GM21515 (cell line): ENCODE data around the gene CCDC195.
"Not testable (repeated sequence)": the region's sequence is repeated elsewhere in the genome, so short reads cannot be mapped to it uniquely, and the experiment has no call there.

Source experiments
- ATAC-seq: cut with Tn5 transposase; IDR thresholded peaks from one replicate; pipeline ENCODE4 v1.9.1; 2021; ENCODE audit not compliant: unreplicated experiment

The CCDC195 gene

DNA sequence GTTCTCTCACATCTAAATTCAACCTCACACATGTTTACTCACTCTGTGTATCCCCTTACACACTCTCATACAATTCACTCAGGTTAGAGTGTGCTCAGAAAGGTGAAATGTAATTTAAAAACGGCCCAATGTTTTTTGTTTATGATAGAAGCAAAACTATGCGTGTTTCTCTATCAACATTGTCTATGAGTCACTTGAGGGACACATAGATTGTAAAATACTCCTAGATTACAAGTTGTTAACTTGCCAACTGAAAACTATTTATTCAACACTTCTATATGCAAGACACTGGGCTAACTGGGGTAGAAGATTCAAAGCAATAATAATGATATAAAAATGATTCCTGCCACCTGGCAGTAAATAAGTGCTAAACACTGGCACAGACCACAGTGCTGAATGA is 24.6 kb downstream of the CCDC195 start:
- ATAC-seq = no peak

DNA sequence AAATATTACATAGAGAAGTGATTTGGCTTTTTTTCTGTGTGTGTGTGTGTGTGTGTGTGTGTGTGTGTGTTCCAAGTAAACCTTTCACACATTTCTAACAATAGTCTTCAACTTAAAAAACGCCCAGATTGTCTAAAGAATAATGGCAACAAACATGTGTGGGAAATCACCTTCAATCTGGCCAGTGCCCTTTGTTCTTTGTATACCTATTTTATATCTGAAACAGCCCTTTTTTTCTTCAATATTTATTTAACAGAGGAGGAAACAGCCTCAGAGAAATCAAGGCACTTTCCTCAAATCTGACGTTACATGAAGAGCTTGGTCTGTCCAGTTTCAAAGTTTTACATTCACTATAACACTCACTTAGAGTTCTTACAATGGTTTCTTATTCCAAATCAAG is 25.3 kb downstream of the CCDC195 start:
- ATAC-seq = no peak

DNA sequence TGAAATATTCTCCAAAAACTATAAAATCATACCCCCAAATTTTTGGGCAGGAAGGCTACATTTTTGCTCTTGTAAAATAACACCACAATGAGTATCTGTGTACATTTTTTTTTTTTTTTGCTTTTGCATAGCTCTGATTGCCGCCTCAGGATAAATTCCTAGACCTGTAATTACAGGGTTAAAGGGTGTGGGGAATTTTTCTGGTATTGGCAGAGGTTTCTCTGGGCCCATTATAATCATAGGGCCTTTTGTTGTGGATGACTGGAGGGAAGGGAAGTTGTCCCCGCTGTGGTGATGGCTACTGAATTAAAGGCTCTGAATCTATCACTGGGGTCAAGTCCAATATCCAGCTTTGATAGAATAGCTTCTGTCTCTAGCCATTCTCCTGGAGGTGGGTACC is 26.6 kb downstream of the CCDC195 start:
- no peak for ATAC-seq

DNA sequence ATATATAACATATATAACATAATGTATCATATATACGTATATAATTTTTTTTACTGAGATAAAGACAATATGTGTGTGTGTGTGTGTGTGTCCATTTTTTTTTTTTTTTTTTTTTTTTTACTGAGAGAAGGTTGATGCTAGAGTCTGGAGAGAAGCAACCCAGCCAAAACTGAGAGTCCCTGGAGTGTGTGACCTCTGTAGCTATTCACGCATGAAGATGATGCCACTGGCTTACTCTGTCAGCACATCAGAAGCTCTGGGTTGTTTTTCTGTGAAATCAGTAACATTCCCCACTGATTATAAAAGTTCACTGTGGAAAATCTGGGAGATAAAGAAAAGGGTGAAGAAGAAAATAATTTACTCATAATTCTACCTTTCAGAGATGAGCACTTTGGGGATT is 27.2 kb downstream of the CCDC195 start:
- no peak for ATAC-seq

DNA sequence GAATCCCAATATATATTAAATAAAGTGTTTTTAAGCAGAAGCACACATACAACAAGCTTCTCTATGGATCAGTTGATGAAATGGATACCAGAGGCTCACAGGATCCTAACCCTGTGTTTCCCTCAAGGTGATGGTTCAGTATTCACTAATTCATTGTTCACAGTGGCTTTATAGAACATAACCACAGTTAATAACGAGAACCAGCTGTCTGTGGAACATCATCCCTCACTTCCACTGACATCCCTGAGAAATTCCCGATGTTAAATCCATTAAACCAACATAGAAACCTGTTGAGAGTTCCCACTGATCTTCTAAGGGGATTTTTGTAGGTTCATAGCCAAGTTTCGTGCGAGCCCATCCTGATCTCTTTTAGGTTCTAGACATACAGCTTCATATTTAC is 29.0 kb downstream of the CCDC195 start:
- ATAC-seq = no peak

DNA sequence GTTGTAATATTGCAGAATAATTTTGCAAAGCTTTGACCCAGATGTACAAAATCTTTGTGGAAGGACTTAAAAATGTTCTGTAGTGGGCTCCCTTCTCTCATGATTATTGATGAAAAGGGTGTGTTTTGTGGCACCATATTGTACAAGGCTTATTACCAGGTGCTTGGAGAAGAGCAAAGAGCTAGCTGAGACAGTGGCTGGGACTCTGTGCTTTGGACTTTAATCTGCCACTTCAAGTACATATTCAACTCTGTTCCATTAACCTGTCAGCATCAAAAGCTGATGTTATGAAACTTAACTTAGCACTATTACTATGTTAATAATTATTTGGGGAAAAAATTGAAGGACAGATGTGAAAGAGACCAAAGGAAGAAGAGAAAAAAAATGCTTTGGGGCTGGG is 31.0 kb downstream of the CCDC195 start:
- no peak for ATAC-seq

DNA sequence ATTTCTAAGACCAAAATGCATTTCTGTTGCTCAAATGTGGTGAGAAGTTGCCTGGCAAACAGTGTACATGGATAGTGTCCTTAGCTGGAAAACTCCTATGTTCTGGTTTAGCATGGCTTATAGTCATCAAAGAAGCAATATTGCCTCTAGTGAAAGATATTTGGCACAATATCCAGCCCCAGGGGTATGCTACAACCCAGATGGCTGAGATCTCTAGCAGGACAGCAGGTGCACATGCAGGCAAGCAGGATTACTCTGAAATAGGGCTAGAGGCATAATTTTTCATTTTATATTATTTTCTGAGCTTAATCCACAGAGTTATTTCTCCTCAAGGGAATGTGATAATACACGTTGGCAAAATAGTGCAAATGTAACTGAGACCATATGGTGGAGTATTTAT is 34.0 kb downstream of the CCDC195 start:
- ATAC-seq = no peak

DNA sequence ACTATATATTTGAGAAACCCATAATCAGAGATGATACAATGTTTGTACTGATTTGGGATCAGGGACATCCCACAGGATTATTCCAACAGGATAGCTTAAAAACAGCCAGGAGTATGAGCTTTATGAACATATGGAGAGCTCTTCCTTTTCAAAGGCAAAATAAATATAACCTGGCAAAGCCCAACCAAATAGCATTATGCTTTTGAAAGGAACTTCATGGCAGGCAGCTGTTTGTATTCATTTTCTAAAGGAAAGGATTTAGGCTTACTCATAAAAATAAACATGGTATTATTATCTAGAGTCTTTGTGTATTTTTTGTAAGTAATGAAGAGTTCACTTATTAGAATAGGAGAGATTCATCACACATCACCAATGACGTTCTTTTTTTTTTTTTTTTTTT is 44.4 kb downstream of the CCDC195 start:
- ATAC-seq = no peak

DNA sequence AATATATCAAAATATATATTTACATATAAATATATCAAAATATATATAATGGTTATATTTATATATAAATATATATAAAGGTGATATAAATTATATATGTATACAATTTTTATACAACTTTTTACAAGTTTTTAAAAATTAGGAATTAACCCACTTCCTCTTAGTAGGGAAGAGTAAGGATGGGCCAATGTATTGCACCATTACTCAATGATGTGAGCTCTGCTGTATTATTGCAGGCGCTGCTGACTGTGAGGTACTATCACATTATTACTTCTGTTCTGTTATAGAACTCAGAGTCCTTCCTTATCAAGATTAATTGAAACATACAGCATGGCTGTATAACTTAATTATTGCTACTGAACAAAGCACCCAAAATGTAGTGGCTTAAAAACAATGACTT is 46.0 kb downstream of the CCDC195 start:
- no peak for ATAC-seq

DNA sequence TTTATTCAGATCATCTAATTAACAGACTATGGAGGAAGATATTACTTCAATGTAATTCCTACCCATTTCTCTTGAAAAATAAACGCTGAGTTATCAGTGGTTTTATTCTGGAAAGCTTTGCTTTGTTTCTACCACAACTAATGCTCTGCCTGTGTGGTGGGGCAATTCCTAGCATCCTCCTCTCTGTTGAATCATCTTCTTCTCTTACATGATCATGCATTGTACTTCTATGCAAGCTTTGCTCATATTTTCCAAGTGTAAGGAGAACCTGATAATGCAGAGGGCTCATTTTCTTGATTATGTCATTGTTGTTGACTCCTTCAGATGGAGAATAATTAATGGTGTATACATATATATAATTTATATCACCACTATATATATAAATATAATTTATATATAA is 46.7 kb downstream of the CCDC195 start:
- no peak for ATAC-seq

DNA sequence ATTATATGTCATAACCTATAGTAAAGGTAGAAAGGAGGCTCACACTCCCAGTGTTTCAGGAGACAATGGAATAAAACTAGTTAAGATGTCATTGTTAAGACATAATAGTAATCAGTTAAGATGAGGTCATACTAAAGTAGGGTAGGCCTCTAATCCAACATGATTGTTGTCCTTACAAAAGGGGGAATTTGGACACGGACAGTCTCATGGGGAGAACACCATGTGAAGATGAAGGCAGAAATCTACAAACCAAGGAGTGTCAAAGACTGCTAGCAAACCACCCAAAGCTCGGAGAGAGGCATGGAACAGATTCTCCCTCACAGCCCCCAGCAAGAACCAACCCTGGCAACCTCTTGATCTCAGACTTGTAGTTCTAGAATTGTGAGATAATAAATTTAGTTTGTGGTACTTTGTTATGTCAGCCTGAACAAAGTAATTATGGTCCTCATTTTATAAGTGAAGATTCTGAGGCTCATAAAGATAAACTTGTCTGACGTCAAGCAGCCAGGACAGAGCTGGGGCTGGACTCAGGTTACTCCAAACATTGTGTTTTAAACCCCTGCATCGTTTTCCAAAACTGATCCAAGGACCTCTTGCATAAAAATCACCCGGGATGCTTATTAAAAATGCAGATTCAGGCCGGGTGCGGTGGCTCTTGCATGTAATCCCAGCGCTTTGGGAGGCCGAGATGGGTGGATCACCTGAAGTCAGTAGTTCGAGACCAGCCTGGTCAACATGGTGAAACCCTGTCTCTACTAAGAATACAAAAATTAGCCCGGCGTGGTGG is 47.8 kb downstream of the CCDC195 start:
- ATAC-seq = no peak

DNA sequence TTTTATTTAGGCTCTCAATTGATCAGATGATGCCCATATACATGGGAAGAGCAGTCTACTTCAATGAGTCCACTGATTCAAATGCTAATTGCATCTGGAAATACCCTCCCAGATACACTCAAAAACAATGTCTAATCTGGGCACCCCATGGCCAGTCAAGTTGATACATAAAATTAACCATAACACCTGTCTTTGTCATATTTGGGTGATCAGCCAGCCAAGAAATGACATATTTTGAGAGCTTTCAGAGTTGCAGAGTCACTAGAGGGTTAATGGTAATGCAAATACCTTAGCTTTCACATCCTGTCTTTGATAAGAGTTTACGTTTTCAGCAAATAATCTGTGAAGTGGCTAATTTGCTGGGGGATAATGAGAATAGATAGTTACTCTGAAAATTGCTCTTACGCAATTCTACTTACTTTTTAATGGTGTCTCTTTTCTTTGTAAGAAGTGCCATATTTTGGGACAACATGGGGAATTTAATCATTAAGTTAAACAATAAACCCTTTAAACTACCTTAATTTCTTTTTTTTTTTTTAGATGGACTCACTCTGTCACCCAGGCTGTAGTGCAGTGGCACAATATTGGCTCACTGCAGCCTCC is 49.1 kb downstream of the CCDC195 start:
- ATAC-seq = peak; percentile 94

DNA sequence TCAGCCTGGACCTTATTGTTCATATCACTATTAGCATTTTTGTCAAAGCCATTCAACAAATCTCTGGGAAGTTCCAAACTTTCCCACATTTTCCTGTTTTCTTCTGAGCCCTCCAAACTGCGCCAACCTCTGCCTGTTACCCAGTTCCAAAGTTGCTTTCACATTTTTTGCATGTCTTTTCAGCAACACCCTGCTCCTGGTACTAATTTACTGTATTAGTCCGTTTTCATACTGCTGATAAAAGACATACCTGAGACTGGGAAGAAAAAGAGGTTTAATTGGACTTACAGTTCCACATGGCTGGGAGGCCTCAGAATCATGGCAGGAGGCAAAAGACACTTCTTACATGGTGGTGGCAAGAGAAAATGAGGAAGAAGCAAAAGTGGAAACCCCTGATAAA is 52.8 kb downstream of the CCDC195 start:
- not testable (repeated sequence) for ATAC-seq

DNA sequence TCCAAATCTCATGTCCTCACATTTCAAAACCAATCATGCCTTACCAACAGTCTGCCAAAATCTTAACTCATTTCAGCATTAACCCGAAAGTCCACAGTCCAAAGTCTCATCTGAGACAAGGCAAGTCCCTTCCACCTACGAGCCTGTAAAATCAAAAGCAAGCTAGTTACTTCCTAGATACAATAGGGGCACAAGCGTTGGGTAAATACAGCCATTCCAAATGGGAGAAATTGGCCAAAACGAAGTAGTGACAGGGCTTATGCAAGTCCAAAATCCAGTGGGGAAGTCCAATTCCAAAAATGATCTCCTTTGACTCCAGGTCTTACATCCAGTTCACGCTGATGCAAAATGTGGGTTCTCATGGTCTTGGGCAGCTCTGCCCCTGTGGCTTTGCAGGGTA is 54.5 kb downstream of the CCDC195 start:
- not testable (repeated sequence) for ATAC-seq

DNA sequence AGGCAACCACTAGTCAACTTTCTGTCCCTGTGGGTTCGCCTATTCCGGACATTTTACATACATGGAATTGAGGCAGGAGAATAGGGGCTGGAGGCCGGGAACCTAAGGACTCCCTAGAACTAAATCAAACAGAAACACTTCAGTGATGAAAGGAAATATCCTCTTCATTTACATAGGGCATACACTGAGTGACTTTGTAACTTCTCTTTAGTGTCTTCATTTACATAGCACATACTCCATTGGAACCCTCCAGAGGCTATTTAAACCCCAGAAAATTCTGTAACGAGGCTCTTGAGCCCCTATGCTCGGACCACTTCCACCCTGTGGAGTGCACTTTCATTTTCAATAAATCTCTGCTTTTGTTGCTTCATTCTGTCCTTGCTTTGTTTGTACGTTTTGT is 56.5 kb downstream of the CCDC195 start:
- ATAC-seq = no peak

DNA sequence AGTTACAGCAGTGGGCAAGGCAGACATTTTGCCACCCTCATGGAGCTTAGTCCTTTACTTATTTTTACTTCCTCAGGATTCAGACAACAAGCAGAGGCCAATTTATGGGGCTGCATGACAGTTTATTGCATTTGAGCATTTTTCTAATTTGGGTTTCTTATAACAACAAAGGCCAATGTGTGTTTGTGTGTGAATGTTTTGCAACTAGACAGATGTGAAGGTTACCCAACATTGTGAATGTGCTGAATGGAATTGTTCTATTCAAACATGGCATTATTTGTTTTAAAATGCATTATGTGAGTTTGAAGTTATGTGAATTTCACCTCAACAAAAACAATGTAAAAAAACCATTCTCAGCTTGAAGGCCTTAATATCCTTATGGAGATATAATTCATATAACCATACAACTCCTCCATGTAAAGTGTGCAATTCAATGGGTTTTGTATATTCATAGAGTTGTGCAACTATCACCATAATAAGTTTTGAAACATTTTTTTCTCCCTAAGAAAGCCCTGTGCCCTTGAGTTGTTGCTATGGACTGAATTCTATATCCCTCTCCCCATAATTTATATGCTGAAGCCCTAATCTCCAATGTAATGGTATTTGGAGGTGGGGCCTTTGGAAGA is 57.3 kb downstream of the CCDC195 start:
- ATAC-seq = no peak

DNA sequence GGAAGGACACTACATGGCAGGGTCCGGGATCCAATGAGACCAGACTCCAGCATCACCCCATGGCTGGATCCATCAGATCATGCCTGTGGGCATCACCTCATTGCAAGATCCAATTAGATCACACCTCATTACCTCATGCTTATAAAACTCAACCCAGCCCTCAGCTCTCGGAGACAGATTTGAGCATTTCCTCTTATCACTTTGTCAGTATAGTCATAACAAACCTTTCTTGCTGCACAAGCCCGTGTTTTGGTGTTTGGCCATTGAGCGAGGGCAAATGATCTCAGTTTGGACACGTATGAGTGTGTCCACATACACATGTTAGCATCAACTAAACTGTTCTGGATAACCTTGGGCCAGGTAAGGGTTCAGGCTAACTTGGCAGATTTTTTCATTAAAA is 58.8 kb downstream of the CCDC195 start:
- no peak for ATAC-seq

DNA sequence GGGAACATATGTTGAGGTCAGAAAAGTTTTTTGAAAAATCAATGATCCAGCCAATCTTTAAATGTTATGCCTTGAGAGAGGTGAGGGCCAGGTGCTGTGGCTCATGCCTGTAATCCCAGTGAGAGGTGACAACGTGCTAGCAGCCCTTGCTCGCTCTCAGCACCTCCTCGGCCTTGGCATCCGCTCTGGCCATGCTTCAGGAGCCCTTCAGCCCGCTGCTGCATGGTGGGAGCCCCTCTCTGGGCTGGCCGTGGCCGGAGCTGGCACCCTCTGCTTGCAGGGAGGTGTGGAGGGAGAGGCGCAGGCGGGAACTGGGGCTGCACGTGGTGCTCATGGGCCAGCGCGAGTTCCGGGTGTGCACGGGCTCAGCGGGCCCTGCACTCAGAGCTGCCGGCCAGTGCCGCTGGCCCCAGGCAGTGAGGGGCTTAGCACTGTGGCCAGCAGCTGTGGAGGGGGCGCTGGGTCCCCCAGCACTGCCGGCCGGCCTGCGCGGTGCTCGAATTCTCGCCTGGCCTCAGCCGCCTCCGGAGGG is 61.1 kb downstream of the CCDC195 start:
- no peak for ATAC-seq
